ENCODE measurements around the gene MYCBPAP. TPM values are rescaled to one million over a fixed set of nuclear protein-coding genes. Genes with fewer than 3 reads are reported as not detected.

The MYCBPAP gene
- total RNA-seq, 3 donors from 2014 or later = 0.66 to 1.9 (median 1.3) TPM

- intact Hi-C loops (cut with DNase I; ENCODE audit: low total_unique reads) = no loop called here
- peak overlapping the region in 1 of 2 donors; percentile 90 for H3K27ac ChIP-seq
- no peak overlapping the region for H3K4me3 ChIP-seq
- no peaks in the 10 kb centered on the region for H3K9me3 ChIP-seq
- TF ChIP-seq CTCF (IDR thresholded peaks at IDR 0.05) (no peak), POLR2AphosphoS5 (IDR thresholded peaks at IDR 0.05) (no peak), POLR2A (IDR thresholded peaks at IDR 0.05) (no peak)
- DNase-seq (ENCODE audit: low spot score in 2 of 2) = no peak
- H3K4me1 ChIP-seq = peaks cover 0 to 6% of the 10 kb centered on the region in 2 donors
- H3K36me3 ChIP-seq = no peaks in the 10 kb centered on the region
- no peaks in the 10 kb centered on the region for H3K27me3 ChIP-seq
Observed at GRCh38 chr17:50484386-50485155, 23.7 kb upstream of the MYCBPAP start.

- TF ChIP-seq POLR2A (IDR thresholded peaks at IDR 0.05) (no peak), POLR2AphosphoS5 (IDR thresholded peaks at IDR 0.05) (no peak), CTCF (IDR thresholded peaks at IDR 0.05) (no peak)
- H3K9me3 ChIP-seq = no peaks in the 10 kb centered on the region
- DNase-seq (ENCODE audit: low spot score in 2 of 2) = no peak
- no peaks in the 10 kb centered on the region for H3K27me3 ChIP-seq
- intact Hi-C loops (cut with DNase I; ENCODE audit: low total_unique reads) = no loop called here
- H3K4me3 ChIP-seq = no peak overlapping the region
- no peaks in the 10 kb centered on the region for H3K36me3 ChIP-seq
- H3K27ac ChIP-seq = peak overlapping the region; percentile 40 to 63
- no peaks in the 10 kb centered on the region for H3K4me1 ChIP-seq
Observed at GRCh38 chr17:50487213-50488096, 20.8 kb upstream of the MYCBPAP start.

- Histone ChIP-seq H3K4me3 (no peak overlapping the region), H3K36me3 (no peaks in the 10 kb centered on the region), H3K9me3 (no peaks in the 10 kb centered on the region), H3K27ac (no peak overlapping the region), H3K27me3 (no peaks in the 10 kb centered on the region), H3K4me1 (no peaks in the 10 kb centered on the region)
- TF ChIP-seq POLR2A (IDR thresholded peaks at IDR 0.05) (no peak), CTCF (IDR thresholded peaks at IDR 0.05) (no peak), POLR2AphosphoS5 (IDR thresholded peaks at IDR 0.05) (no peak)
- DNase-seq (ENCODE audit: low spot score in 2 of 2) = no peak
- intact Hi-C loops (cut with DNase I; ENCODE audit: low total_unique reads) = no loop called here
Observed at GRCh38 chr17:50488880-50489279, 19.4 kb upstream of the MYCBPAP start.

- intact Hi-C loops (cut with DNase I; ENCODE audit: low total_unique reads) = no loop called here
- H3K27me3 ChIP-seq = no peaks in the 10 kb centered on the region
- TF ChIP-seq CTCF (IDR thresholded peaks at IDR 0.05) (no peak), POLR2A (IDR thresholded peaks at IDR 0.05) (no peak), POLR2AphosphoS5 (IDR thresholded peaks at IDR 0.05) (no peak)
- no peak for DNase-seq (ENCODE audit: low spot score in 2 of 2)
- H3K9me3 ChIP-seq = no peaks in the 10 kb centered on the region
- no peak overlapping the region for H3K4me3 ChIP-seq
- no peak overlapping the region for H3K27ac ChIP-seq
- no peaks in the 10 kb centered on the region for H3K4me1 ChIP-seq
- H3K36me3 ChIP-seq = no peaks in the 10 kb centered on the region
Observed at GRCh38 chr17:50491505-50491904, 16.7 kb upstream of the MYCBPAP start.

- Histone ChIP-seq H3K4me3 (no peak overlapping the region), H3K9me3 (no peaks in the 10 kb centered on the region), H3K36me3 (no peaks in the 10 kb centered on the region), H3K27me3 (no peaks in the 10 kb centered on the region), H3K27ac (no peak overlapping the region), H3K4me1 (no peaks in the 10 kb centered on the region)
- no peak for DNase-seq (ENCODE audit: low spot score in 2 of 2)
- no peak for TF ChIP-seq CTCF (IDR thresholded peaks at IDR 0.05)
- TF ChIP-seq POLR2A (IDR thresholded peaks at IDR 0.05) = no peak
- intact Hi-C loops (cut with DNase I; ENCODE audit: low total_unique reads) = no loop called here
Observed at GRCh38 chr17:50492214-50492613, 16.0 kb upstream of the MYCBPAP start.
